ENCODE results near the gene ZNF18.
"Not testable (repeated sequence)": the region's sequence is repeated elsewhere in the genome, so short reads cannot be mapped to it uniquely, and the experiment has no call there.

Gene ZNF18

DNA sequence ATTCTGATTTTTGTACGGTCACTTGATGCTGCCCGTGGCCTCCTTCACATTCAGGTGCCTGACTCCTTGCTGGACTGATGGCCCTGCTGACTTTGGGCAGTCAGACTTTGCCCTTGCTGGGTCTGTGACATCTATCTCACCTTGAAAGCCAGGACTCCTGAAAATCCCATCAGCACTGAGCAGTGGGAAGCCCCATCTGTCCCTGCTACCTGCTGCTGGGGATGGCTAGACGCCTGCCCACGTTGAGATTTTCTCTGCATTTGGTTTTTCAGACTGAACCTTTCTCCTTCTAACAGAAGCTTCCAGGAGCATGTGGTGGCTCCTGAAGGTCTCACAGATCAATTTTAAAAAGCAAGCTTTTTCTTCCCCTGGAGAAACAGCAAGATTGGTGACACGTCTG is 10.2 kb upstream of the ZNF18 start:
- Mint-ChIP-seq H3K27ac (no peak overlapping the region), H3K4me1 (ENCODE audit: low read depth) (no peaks in the 10 kb centered on the region), H3K4me3 (no peak overlapping the region), H3K27me3 (ENCODE audit: low read depth) (peaks cover 8% of the 10 kb centered on the region), H3K9me3 (no peaks in the 10 kb centered on the region), H3K36me3 (ENCODE audit: low read depth) (no peaks in the 10 kb centered on the region)

DNA sequence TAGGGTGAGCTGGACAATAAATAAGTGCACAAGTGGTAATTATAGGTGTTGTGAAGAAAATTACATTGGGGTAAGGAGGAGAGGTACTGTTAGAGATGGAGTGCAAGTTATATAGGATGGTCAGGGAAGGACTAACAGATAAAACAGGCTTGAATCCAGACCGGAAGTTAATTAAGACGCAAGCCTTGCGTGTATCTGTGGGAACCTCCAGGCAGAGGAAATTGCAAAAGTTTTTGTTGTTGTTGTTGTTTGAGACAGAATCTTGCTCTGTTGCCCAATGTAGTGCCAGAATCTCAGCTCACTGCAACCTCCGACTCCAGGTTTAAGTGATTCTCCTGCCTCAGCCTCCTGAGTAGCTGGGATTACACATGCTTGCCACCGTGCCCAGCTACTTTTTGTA is 2.4 kb upstream of the ZNF18 start:
- Mint-ChIP-seq H3K4me1 (ENCODE audit: low read depth) (peaks cover 20% of the 10 kb centered on the region), H3K27me3 (ENCODE audit: low read depth) (peaks cover 6% of the 10 kb centered on the region), H3K27ac (no peak overlapping the region), H3K36me3 (ENCODE audit: low read depth) (peaks cover 3% of the 10 kb centered on the region), H3K4me3 (no peak overlapping the region), H3K9me3 (no peaks in the 10 kb centered on the region)

DNA sequence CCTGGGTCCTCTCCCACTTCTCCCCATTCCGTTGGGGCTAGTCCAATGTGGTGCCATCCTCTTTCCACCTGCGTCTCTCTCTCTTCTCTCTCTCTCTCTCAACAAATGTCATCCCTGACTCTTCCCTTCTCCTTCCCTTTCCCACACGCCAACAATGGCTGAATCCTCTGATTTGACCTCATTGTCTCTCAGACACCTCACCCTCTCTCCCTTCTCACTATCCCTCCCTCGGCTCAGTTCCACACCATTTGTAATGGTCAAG is 628 bp upstream of the ZNF18 start:
- H3K27me3 Mint-ChIP-seq (ENCODE audit: low read depth), result peaks cover 6% of the 10 kb centered on the region
- H3K36me3 Mint-ChIP-seq (ENCODE audit: low read depth), result peaks cover 3% of the 10 kb centered on the region
- H3K27ac Mint-ChIP-seq, result peak overlapping the region; percentile 81
- H3K4me3 Mint-ChIP-seq, result peak overlapping the region; percentile 88
- H3K9me3 Mint-ChIP-seq, result no peaks in the 10 kb centered on the region
- peaks cover 23% of the 10 kb centered on the region for H3K4me1 Mint-ChIP-seq (ENCODE audit: low read depth)

DNA sequence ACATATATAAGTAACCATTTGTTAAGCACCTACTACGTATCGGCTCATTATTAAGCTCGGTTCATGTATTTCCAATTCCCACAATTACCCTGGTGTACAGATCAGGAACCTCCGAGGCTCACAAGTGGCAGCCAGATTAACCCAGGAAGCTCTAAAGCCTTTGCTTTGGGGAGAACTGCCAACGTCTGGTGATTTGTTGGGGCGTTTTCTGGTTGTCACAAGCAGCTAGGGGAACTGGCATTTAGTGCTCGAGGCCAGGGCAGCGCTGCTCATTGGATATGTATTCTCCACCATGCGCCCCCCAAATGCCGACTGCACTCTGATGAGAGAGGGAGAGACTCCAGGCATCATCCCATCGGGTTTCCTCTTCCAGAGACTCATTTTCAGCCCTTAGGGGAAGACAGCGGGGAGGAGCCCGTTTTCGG is 541 bp downstream of the ZNF18 start:
- Mint-ChIP-seq H3K27me3 (ENCODE audit: low read depth) (no peaks in the 10 kb centered on the region), H3K4me1 (ENCODE audit: low read depth) (peaks cover 23% of the 10 kb centered on the region)

DNA sequence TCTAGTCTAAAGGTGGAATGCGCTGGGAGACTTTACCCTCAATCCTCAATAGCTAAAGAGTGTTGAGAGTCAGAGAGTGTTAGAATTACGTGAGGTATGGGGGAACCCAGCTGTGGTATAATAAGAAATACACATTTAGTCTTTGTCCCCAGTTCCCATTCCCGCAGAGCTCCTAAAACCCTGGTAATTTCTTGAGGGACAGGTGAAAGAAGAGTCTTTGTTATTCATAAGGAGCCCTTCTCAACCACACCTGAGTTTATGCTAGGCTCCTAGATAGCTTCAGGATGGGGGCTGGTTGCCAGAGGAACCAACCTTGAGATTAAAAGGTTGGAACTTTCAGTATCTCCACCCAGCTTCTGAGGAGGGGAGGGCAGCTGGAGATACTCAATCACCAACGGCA is 5.8 kb downstream of the ZNF18 start:
- H3K27me3 Mint-ChIP-seq (ENCODE audit: low read depth), result no peaks in the 10 kb centered on the region
- H3K9me3 Mint-ChIP-seq, result no peaks in the 10 kb centered on the region
- H3K4me1 Mint-ChIP-seq (ENCODE audit: low read depth), result peaks cover 20% of the 10 kb centered on the region
- H3K27ac Mint-ChIP-seq, result no peak overlapping the region
- peaks cover 4% of the 10 kb centered on the region for H3K36me3 Mint-ChIP-seq (ENCODE audit: low read depth)
- no peak overlapping the region for H3K4me3 Mint-ChIP-seq

More for the DNA sequence above, 541 bp downstream of the ZNF18 start:
- no peaks in the 10 kb centered on the region for H3K9me3 Mint-ChIP-seq
- H3K27ac Mint-ChIP-seq, result peak overlapping the region; percentile 89
- H3K4me3 Mint-ChIP-seq, result peak overlapping the region; percentile 90
- peaks cover 6% of the 10 kb centered on the region for H3K36me3 Mint-ChIP-seq (ENCODE audit: low read depth)

DNA sequence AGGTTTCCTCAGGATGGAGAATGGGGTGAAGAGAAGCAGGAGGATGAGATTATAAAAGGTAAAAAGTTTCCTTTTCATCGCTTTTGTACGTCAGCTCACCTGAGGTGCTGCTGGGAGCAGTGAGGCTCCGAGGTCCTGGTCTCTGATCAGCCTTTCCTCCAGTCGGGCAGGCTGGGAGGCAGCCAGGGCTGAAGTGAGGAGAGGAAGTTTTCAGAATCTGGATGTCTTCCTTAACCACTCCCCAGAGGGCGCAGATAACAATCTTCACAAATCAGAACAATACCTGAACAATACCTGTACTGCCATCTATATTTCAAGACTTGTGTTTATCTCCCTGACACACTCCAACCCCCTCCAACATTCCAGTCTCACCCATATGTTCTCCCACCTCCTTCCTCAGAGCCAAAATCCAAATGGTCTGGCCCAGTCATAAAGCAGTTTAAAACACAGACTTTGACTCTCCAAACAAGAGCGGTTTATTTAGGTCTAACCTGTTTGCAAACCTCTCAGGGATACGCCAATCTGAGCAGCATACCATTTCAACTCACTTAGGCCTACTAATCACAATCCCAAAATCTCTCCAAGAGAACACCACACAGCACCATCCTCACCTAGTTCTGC is 6.8 kb downstream of the ZNF18 start:
- H3K36me3 Mint-ChIP-seq (ENCODE audit: low read depth), result peaks cover 4% of the 10 kb centered on the region
- H3K27me3 Mint-ChIP-seq (ENCODE audit: low read depth), result no peaks in the 10 kb centered on the region
- no peak overlapping the region for H3K27ac Mint-ChIP-seq
- H3K4me3 Mint-ChIP-seq, result no peak overlapping the region
- H3K9me3 Mint-ChIP-seq, result no peaks in the 10 kb centered on the region
- H3K4me1 Mint-ChIP-seq (ENCODE audit: low read depth), result peaks cover 13% of the 10 kb centered on the region

DNA sequence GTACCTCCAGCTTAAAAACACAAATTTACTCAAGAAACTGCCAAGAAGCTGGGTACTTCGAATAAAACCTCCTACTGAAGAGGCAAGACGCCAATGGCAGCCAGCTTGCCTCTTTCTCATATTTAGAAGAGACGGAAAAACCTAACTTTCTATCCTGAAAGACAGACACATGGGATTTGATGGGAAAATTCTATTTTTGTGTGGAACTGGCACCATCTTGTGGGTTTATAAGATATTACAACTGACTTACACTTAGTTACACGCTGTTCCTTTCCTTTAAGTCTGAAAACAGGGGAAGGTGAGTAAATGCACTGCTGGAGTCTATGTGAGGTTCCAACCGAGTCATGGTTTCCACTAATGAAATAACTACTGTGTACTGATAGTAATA is 10.3 kb downstream of the ZNF18 start:
- no peak overlapping the region for H3K4me3 Mint-ChIP-seq
- H3K4me1 Mint-ChIP-seq (ENCODE audit: low read depth), result peaks cover 5% of the 10 kb centered on the region
- no peak overlapping the region for H3K27ac Mint-ChIP-seq
- peaks cover 16% of the 10 kb centered on the region for H3K36me3 Mint-ChIP-seq (ENCODE audit: low read depth)
- H3K9me3 Mint-ChIP-seq, result no peaks in the 10 kb centered on the region
- no peaks in the 10 kb centered on the region for H3K27me3 Mint-ChIP-seq (ENCODE audit: low read depth)

DNA sequence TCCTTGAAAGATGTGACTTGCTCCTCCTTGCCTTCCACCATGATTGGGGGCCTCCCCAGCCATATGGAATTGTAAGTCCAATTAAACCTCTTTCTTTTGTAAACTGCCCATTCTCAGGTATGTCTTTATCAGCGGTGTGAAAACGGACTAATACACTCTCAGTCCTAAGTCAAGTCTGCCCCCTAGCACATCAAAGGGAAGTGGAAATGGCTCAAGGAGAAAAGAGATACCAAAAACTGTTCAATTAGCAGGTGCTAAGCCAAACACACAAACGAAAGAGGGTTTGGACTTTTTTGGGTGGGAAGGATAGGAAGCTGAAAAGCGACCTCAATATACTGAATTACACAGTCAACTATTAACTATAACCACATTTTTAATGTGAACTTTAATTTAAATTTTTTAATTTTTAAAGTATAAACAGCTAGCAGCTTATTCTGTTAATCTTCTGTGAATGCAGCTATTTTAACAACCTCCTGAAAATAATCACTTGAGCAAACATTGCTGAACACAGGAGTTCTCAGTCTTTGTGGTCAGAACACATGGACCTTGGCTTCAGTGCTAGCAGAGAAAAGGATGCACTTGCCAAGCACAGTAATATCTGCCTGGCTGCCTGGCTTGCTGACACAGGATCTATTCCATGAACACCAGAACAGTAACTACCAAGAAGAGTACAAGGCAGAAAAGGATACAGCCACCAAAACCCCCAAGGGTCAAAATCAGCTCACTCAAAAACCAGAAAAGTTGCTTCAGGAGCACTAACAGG is 10.9 kb downstream of the ZNF18 start:
- Mint-ChIP-seq H3K9me3 (no peaks in the 10 kb centered on the region), H3K4me3 (no peak overlapping the region), H3K4me1 (ENCODE audit: low read depth) (peaks cover 5% of the 10 kb centered on the region), H3K27ac (no peak overlapping the region), H3K36me3 (ENCODE audit: low read depth) (peaks cover 15% of the 10 kb centered on the region), H3K27me3 (ENCODE audit: low read depth) (no peaks in the 10 kb centered on the region)

DNA sequence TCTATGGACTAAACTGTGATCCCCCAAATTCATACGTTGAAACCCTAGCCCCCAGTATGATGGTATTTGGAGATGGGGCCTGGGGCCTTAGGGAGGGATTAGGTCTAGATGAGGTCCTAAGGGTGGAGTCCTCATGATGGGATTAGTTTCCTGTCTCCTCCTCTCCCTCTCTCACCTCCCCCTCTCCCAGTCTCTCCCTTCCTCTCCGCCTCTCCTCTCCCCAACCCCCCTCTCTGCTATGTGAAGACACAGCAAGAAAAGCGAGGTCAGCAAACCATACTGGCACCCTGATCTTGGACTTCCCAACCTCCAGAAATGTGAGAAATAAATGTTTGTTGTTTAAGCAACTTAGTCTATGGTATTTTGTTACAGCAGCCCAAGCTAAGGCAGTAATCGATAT is 15.4 kb downstream of the ZNF18 start:
- H3K27me3 Mint-ChIP-seq (ENCODE audit: low read depth), result no peaks in the 10 kb centered on the region
- no peak overlapping the region for H3K4me3 Mint-ChIP-seq
- peaks cover 30% of the 10 kb centered on the region for H3K36me3 Mint-ChIP-seq (ENCODE audit: low read depth)
- H3K27ac Mint-ChIP-seq, result no peak overlapping the region
- H3K9me3 Mint-ChIP-seq, result no peaks in the 10 kb centered on the region
- H3K4me1 Mint-ChIP-seq (ENCODE audit: low read depth), result no peaks in the 10 kb centered on the region

DNA sequence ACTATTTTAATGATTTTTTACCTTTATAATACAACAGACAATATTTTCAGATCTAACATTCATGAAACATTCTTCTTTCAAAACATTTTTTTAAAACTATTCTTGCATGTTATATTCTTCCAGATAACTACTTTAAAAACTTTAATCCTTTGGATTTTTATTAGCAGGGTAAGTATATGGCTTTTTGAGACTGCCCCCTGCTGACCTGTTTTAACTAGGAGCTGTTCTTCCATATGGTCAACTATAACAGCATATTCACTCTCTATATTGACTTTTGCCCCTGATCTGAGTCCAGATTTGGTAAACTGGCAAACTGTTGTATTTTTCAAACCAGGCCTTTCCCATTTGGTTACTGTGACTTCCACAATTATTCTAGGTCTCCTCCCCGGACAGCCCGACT is 16.5 kb downstream of the ZNF18 start:
- Mint-ChIP-seq H3K36me3 (ENCODE audit: low read depth) (peaks cover 33% of the 10 kb centered on the region), H3K4me1 (ENCODE audit: low read depth) (no peaks in the 10 kb centered on the region), H3K27ac (no peak overlapping the region)

DNA sequence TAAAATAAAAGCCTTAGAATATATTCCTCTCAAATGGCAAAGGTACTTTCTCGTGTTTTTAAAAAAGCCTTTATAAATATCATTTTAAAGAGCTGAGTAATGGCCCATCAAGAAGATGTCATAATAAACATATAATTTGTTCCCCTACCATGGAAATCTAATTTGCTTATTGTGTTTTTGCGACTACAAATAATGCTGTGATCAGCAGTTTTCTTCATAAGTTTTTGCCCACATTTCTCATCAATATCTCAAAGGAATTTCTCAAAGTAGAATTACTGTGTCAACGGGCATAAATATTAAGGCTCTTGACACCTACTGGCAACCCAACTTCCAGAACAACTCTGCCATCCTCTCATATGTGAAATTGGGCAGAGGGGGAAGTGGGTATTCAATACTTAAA is 17.5 kb downstream of the ZNF18 start:
- H3K4me3 Mint-ChIP-seq, result no peak overlapping the region
- H3K27ac Mint-ChIP-seq, result no peak overlapping the region
- H3K9me3 Mint-ChIP-seq, result no peaks in the 10 kb centered on the region
- no peaks in the 10 kb centered on the region for H3K4me1 Mint-ChIP-seq (ENCODE audit: low read depth)
- H3K36me3 Mint-ChIP-seq (ENCODE audit: low read depth), result peaks cover 35% of the 10 kb centered on the region
- H3K27me3 Mint-ChIP-seq (ENCODE audit: low read depth), result no peaks in the 10 kb centered on the region

More for the DNA sequence above, 16.5 kb downstream of the ZNF18 start:
- Mint-ChIP-seq H3K9me3 (no peaks in the 10 kb centered on the region), H3K27me3 (ENCODE audit: low read depth) (no peaks in the 10 kb centered on the region), H3K4me3 (no peak overlapping the region)

DNA sequence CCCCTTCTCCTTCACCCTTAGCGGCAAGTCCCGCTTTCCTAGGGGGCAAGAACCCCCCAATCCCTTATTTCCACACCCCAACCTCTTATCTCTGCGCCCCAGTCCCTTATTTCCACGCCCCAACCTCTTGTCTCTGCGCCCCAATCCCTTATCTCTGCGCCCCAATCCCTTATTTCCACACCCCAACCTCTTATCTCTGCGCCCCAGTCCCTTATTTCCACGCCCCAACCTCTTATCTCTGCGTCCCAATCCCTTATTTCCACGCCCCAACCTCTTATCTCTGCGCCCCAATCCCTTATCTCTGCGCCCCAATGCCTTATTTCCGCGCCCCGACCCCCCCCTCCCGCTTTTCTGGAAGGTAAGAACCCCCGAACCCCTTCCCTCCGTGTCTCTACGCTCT is 24.5 kb downstream of the ZNF18 start:
- H3K4me3 Mint-ChIP-seq; H3K27ac Mint-ChIP-seq; H3K4me1 Mint-ChIP-seq (ENCODE audit: low read depth); H3K27me3 Mint-ChIP-seq (ENCODE audit: low read depth): not testable (repeated sequence)
- Mint-ChIP-seq H3K9me3 (peaks cover 22% of the 10 kb centered on the region), H3K36me3 (ENCODE audit: low read depth) (peaks cover 13% of the 10 kb centered on the region)

DNA sequence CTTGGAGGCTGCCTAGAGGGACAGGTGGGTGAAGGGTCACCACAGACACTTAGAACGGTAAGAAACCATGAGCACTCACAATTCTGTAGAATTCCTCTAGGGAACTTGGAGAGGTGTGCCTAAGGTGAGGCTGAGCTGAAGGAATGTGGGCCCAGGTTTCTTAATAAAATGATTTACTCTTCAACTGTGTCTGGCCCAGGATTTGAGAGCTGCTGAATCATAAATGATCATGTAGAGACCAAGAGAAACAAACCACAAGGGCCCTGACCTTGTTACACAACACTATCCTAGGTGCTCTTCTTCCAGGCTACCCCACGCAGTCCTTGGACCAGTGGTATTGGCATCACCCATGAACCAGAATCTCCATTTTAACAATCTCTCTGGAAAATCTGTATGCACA is 27.7 kb downstream of the ZNF18 start:
- Mint-ChIP-seq H3K4me1 (ENCODE audit: low read depth) (no peaks in the 10 kb centered on the region), H3K36me3 (ENCODE audit: low read depth) (peaks cover 4% of the 10 kb centered on the region), H3K27ac (no peak overlapping the region), H3K4me3 (no peak overlapping the region), H3K27me3 (ENCODE audit: low read depth) (no peaks in the 10 kb centered on the region), H3K9me3 (peaks cover 49% of the 10 kb centered on the region)

DNA sequence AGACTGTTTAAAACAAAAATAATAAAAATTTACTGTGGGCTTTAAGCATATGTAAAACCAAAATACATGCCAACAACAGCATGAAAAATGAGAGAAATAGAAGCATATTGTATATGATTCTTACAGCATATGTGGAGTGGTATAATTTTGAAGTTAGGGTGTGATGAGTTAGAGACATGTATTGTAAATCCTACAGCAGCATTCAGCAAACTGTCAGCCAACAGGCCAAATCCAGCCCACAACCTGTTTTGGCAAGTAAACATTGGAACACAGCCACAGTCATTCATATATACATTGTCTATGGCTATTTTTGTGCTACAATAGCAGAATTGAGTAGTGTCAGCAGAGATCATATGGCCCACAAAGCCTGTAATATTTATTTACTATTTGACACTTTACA is 42.3 kb downstream of the ZNF18 start:
- H3K36me3 Mint-ChIP-seq (ENCODE audit: low read depth), result no peaks in the 10 kb centered on the region
- H3K27me3 Mint-ChIP-seq (ENCODE audit: low read depth), result no peaks in the 10 kb centered on the region
- H3K9me3 Mint-ChIP-seq, result peaks cover 24% of the 10 kb centered on the region
- H3K4me1 Mint-ChIP-seq (ENCODE audit: low read depth), result no peaks in the 10 kb centered on the region
- no peak overlapping the region for H3K27ac Mint-ChIP-seq
- no peak overlapping the region for H3K4me3 Mint-ChIP-seq

DNA sequence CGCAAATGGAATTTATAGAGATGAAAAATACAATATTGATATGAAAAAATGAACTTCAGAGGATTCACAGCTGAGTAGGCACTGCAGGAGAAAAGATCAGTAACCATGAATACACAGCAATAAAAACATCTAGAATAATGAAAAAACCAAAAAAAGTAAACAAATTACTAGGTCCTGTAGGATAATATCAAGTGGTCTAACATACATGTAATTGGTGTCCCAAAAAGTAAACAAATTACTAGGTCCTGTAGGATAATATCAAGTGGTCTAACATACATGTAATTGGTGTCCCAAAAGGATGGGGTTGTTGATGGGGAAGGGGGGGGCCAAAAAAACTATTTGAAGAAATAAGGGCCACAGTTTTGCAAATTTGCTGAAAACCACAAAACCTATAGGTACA is 43.4 kb downstream of the ZNF18 start:
- Mint-ChIP-seq H3K36me3 (ENCODE audit: low read depth) (no peaks in the 10 kb centered on the region), H3K9me3 (peaks cover 24% of the 10 kb centered on the region), H3K27ac (no peak overlapping the region), H3K4me1 (ENCODE audit: low read depth) (no peaks in the 10 kb centered on the region), H3K4me3 (no peak overlapping the region), H3K27me3 (ENCODE audit: low read depth) (no peaks in the 10 kb centered on the region)

All from T-helper 1 cell treated with Interleukin-12 subunit alpha and Interleukin-12 subunit beta and Interleukin-4 antibody, amounts not matched to agents 30 μg/mL and 1 μg/mL, for 36 hours (primary cell).